HEK293 (cell line): ENCODE data around the gene KRT17.

Experiments used
- CTCF ChIA-PET: fragments of 350-600 bp; formaldehyde crosslinking; extraction: SDS; loops from one replicate; lab custom pipeline; 2021; ENCODE audit warnings: antibody characterized with exemption; lab: Yijun Ruan, JAX
- POLR2A ChIA-PET: fragments of 300-600 bp; formaldehyde crosslinking; extraction: SDS; loops from one replicate; lab custom pipeline; 2020; ENCODE audit warnings: antibody characterized with exemption, inconsistent platforms; lab: Yijun Ruan, JAX
- H3K27ac ChIP-seq: fragments of 200-500 bp; sonication (Bioruptor generic); 2 replicates; pipeline ENCODE4 v1.5.1; 2014; ENCODE audit warnings: low read depth, low read length, control low read depth, inconsistent platforms; ENCODE audit errors: extremely low read depth
- H3K36me3 ChIP-seq, 2 experiments: fragments of 200-500 bp in 1 of 2; sonication (Bioruptor generic) in 1 of 2; 1 replicate in 1 of 2; 2 replicates in 1 of 2; pipeline ENCODE4 v1.5.1; 2014 to 2017; ENCODE audit warnings: inconsistent platforms in 2 of 2, low read length in 2 of 2; ENCODE audit not compliant: control insufficient read depth in 2 of 2, insufficient read depth in 1 of 2
- H3K4me1 ChIP-seq: fragments of 200-500 bp; sonication (Bioruptor generic); 2 replicates; pipeline ENCODE4 v1.5.1; 2014; ENCODE audit warnings: mild to moderate bottlenecking, low read length, inconsistent platforms; ENCODE audit not compliant: control insufficient read depth, insufficient read depth
- H3K4me3 ChIP-seq: 2 replicates; pipeline ENCODE4 v1.5.1; 2011; ENCODE audit warnings: low read depth, mild to moderate bottlenecking, control low read depth, low read length, moderate library complexity
- H3K9me3 ChIP-seq: fragments of 200-500 bp; sonication (Bioruptor generic); 2 replicates; pipeline ENCODE4 v1.5.1; 2014; ENCODE audit warnings: low read depth, low read length, inconsistent platforms; ENCODE audit not compliant: control insufficient read depth, insufficient read depth
- KLF9 ChIP-seq: fragments of 450-650 bp; formaldehyde crosslinking; IDR thresholded peaks from 2 replicates; pipeline ENCODE4 v1.5.1; 2016; ENCODE audit warnings: missing biosample characterization, missing genetic modification characterization, low read depth
- MEIS1 ChIP-seq: sonication (generic); formaldehyde crosslinking; IDR thresholded peaks from 2 replicates; pipeline ENCODE4 v1.8.1; 2022; ENCODE audit warnings: missing genetic modification reagents, mild to moderate bottlenecking, borderline replicate concordance
- OSR2 ChIP-seq: fragments of 450-650 bp; formaldehyde crosslinking; IDR thresholded peaks from 2 replicates; pipeline ENCODE4 v1.5.1; 2016; ENCODE audit warnings: missing biosample characterization, missing genetic modification characterization
- PATZ1 ChIP-seq: fragments of 450-650 bp; formaldehyde crosslinking; IDR thresholded peaks from 2 replicates; pipeline ENCODE4 v1.5.1; 2016; ENCODE audit warnings: missing biosample characterization, missing genetic modification characterization
- PBX3 ChIP-seq: sonication (generic); formaldehyde crosslinking; IDR thresholded peaks from 2 replicates; pipeline ENCODE4 v1.8.1; 2022; ENCODE audit warnings: mild to moderate bottlenecking, moderate library complexity, missing genetic modification reagents
- SETDB1 ChIP-seq: IDR thresholded peaks from one replicate; pipeline ENCODE4 v1.6.1; 2017; ENCODE audit warnings: mild to moderate bottlenecking, low read length, moderate library complexity, mixed read lengths; ENCODE audit not compliant: insufficient read length
- ZEB2 ChIP-seq: fragments of 450-650 bp; formaldehyde crosslinking; IDR thresholded peaks from 2 replicates; pipeline ENCODE4 v1.5.1; 2016; ENCODE audit warnings: missing biosample characterization, missing genetic modification characterization
- ZNF148 ChIP-seq: fragments of 450-650 bp; formaldehyde crosslinking; IDR thresholded peaks from 2 replicates; pipeline ENCODE4 v1.5.0; 2017; ENCODE audit warnings: missing biosample characterization, missing genetic modification characterization, borderline replicate concordance
- ZNF174 ChIP-seq: fragments of 450-650 bp; formaldehyde crosslinking; IDR thresholded peaks from 2 replicates; pipeline ENCODE4 v1.5.0; 2017; ENCODE audit warnings: missing biosample characterization, mild to moderate bottlenecking, missing genetic modification characterization
- ZNF239 ChIP-seq: fragments of 450-650 bp; formaldehyde crosslinking; IDR thresholded peaks from 2 replicates; pipeline ENCODE4 v1.5.1; 2016; ENCODE audit warnings: missing biosample characterization, missing genetic modification characterization
- ZNF404 ChIP-seq: fragments of 450-650 bp; formaldehyde crosslinking; IDR thresholded peaks from 2 replicates; pipeline ENCODE4 v1.5.1; 2017; ENCODE audit warnings: missing biosample characterization, missing genetic modification characterization
- ZNF426 ChIP-seq: fragments of 450-650 bp; formaldehyde crosslinking; IDR thresholded peaks from 2 replicates; pipeline ENCODE4 v1.5.1; 2017; ENCODE audit warnings: missing biosample characterization, missing genetic modification characterization, mild to moderate bottlenecking, inconsistent platforms, moderate library complexity
- ZNF433 ChIP-seq: fragments of 450-650 bp; formaldehyde crosslinking; IDR thresholded peaks from 2 replicates; pipeline ENCODE4 v1.5.1; 2016; ENCODE audit warnings: missing biosample characterization, missing genetic modification characterization, low read depth
- ZNF449 ChIP-seq: fragments of 450-650 bp; formaldehyde crosslinking; IDR thresholded peaks from 2 replicates; pipeline ENCODE4 v1.5.1; 2017; ENCODE audit warnings: missing biosample characterization, mild to moderate bottlenecking, missing genetic modification characterization, moderate library complexity
- ZNF530 ChIP-seq: fragments of 450-650 bp; formaldehyde crosslinking; IDR thresholded peaks from 2 replicates; pipeline ENCODE4 v1.5.1; 2016; ENCODE audit warnings: low read depth, missing biosample characterization, missing genetic modification characterization
- ZNF548 ChIP-seq: fragments of 450-650 bp; formaldehyde crosslinking; IDR thresholded peaks from 2 replicates; pipeline ENCODE4 v1.5.1; 2016; ENCODE audit warnings: missing biosample characterization, missing genetic modification characterization
- ZNF629 ChIP-seq: fragments of 450-650 bp; formaldehyde crosslinking; IDR thresholded peaks from 2 replicates; pipeline ENCODE4 v1.5.1; 2017; ENCODE audit warnings: missing biosample characterization, missing genetic modification characterization
- ZNF654 ChIP-seq: fragments of 450-650 bp; formaldehyde crosslinking; IDR thresholded peaks from 2 replicates; pipeline ENCODE4 v1.5.1; 2016; ENCODE audit warnings: low read depth, missing biosample characterization, missing genetic modification characterization
- ZNF660 ChIP-seq: fragments of 450-650 bp; IDR thresholded peaks from 2 replicates; pipeline ENCODE4 v1.5.1; 2018; ENCODE audit warnings: missing biosample characterization, mild to moderate bottlenecking, missing genetic modification characterization
- ZNF701 ChIP-seq: fragments of 450-650 bp; formaldehyde crosslinking; IDR thresholded peaks from 2 replicates; pipeline ENCODE4 v1.5.1; 2016; ENCODE audit warnings: missing biosample characterization, missing genetic modification characterization
- ZNF747 ChIP-seq: fragments of 450-650 bp; formaldehyde crosslinking; IDR thresholded peaks from 2 replicates; pipeline ENCODE4 v1.5.1; 2016; ENCODE audit warnings: missing biosample characterization, missing genetic modification characterization
- ZNF776 ChIP-seq: fragments of 450-650 bp; formaldehyde crosslinking; IDR thresholded peaks from 2 replicates; pipeline ENCODE4 v1.5.0; 2017; ENCODE audit warnings: missing biosample characterization, missing genetic modification characterization, borderline replicate concordance
- ZNF777 ChIP-seq: fragments of 450-650 bp; formaldehyde crosslinking; IDR thresholded peaks from 2 replicates; pipeline ENCODE4 v1.5.1; 2017; ENCODE audit warnings: missing biosample characterization, missing genetic modification characterization, borderline replicate concordance
- ZNF792 ChIP-seq: fragments of 450-650 bp; formaldehyde crosslinking; IDR thresholded peaks from 2 replicates; pipeline ENCODE4 v1.5.1; 2016; ENCODE audit warnings: missing biosample characterization, missing genetic modification characterization
- ZNF843 ChIP-seq: fragments of 450-650 bp; formaldehyde crosslinking; IDR thresholded peaks from 2 replicates; pipeline ENCODE4 v1.5.1; 2016; ENCODE audit warnings: missing biosample characterization, missing genetic modification characterization

The KRT17 gene

GRCh38 chr17:41659427-41660212, 35.2 kb upstream of the KRT17 start (continued):
- no peak for TF ChIP-seq PBX3 (CRISPR knock-in tag)

GRCh38 chr17:41658846-41659245, 34.5 kb upstream of the KRT17 start:
- ChIA-PET POLR2A (no interaction called here), CTCF (interaction anchor here (1.0 to 15.7 kb wide), 5 partner anchors 10 to 801 kb away, joined by 3 to 546 read pairs (median 109); no protein-coding TSS in a partner anchor)
- Histone ChIP-seq H3K9me3 (no peaks in the 10 kb centered on the region), H3K4me3 (no peak overlapping the region), H3K4me1 (no peaks in the 10 kb centered on the region; the same call in 1 of the 2 replicates), H3K36me3 (no peaks in the 10 kb centered on the region), H3K27ac (no peak overlapping the region)
- no peak for TF ChIP-seq ZNF449
- TF ChIP-seq ZNF654 (tag by site-specific recombination): no peak
- TF ChIP-seq ZNF404 (tag by site-specific recombination): no peak
- TF ChIP-seq ZNF792 (tag by site-specific recombination): no peak
- no peak for TF ChIP-seq ZNF747 (tag by site-specific recombination)
- no peak for TF ChIP-seq KLF9
- TF ChIP-seq MEIS1 (CRISPR knock-in tag): no peak
- no peak for TF ChIP-seq ZNF530 (tag by site-specific recombination)
- no peak for TF ChIP-seq ZNF843
- TF ChIP-seq ZNF548 (tag by site-specific recombination): no peak
- TF ChIP-seq ZNF776: no peak
- TF ChIP-seq ZNF239 (tag by site-specific recombination): no peak

- Histone ChIP-seq H3K9me3 (no peaks in the 10 kb centered on the region), H3K4me1 (no peaks in the 10 kb centered on the region; the same call in 1 of the 2 replicates), H3K27ac (no peak overlapping the region), H3K4me3 (no peak overlapping the region), H3K36me3 (no peaks in the 10 kb centered on the region)
- CTCF ChIA-PET: interaction anchor here (1.0 to 15.7 kb wide), 5 partner anchors 8 to 800 kb away, joined by 3 to 416 read pairs (median 30); no protein-coding TSS in a partner anchor
- POLR2A ChIA-PET: no interaction called here
- TF ChIP-seq ZNF747 (tag by site-specific recombination) (no peak), OSR2 (no peak), ZNF777 (tag by site-specific recombination) (no peak), ZNF701 (tag by site-specific recombination) (no peak), ZNF548 (tag by site-specific recombination) (no peak), PATZ1 (tag by site-specific recombination) (no peak), ZNF174 (tag by site-specific recombination) (no peak), ZNF426 (no peak), ZEB2 (tag by site-specific recombination) (no peak), ZNF629 (tag by site-specific recombination) (no peak), ZNF433 (no peak), ZNF148 (tag by site-specific recombination) (no peak), SETDB1 (no peak), ZNF660 (tag by site-specific recombination) (no peak)
Measured at GRCh38 chr17:41657936-41658335, 33.6 kb upstream of the KRT17 start.
